ENCODE measurements around the gene CNTNAP2.

DNA sequence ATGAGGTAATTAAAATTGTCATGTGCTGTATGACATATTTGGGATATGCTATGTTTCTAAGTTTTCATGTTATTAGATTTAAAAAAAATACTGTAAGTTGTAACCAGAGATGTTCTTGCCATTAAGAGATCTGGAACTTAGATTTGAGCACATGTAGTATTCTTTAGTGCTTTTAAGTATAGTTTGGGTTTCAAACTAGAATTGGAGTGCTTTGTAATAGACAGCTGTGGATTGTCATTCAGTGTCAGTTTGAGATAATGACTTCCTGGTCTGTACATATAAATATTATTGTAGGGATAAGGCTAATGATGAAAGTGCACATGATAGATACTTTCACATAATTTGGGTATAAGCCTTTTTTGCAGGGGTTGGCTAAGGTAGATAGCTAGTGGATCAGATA lies 936.2 kb downstream of the CNTNAP2 start:
- TF ChIP-seq POLR2A (IDR thresholded peaks at IDR 0.05), result no peak
- TF ChIP-seq, protein P1, sequence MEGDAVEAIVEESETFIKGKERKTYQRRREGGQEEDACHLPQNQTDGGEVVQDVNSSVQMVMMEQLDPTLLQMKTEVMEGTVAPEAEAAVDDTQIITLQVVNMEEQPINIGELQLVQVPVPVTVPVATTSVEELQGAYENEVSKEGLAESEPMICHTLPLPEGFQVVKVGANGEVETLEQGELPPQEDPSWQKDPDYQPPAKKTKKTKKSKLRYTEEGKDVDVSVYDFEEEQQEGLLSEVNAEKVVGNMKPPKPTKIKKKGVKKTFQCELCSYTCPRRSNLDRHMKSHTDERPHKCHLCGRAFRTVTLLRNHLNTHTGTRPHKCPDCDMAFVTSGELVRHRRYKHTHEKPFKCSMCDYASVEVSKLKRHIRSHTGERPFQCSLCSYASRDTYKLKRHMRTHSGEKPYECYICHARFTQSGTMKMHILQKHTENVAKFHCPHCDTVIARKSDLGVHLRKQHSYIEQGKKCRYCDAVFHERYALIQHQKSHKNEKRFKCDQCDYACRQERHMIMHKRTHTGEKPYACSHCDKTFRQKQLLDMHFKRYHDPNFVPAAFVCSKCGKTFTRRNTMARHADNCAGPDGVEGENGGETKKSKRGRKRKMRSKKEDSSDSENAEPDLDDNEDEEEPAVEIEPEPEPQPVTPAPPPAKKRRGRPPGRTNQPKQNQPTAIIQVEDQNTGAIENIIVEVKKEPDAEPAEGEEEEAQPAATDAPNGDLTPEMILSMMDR (IDR thresholded peaks at IDR 0.05), result no peak
- no peak for TF ChIP-seq POLR2AphosphoS5 (IDR thresholded peaks at IDR 0.05)
- TF ChIP-seq EP300 (IDR thresholded peaks at IDR 0.05), result no peak
